ENCODE measurements around the gene AUTS2.

- TF ChIP-seq CTCF (tag by site-specific recombination; IDR thresholded peaks at IDR 0.05) = no peak
- TF ChIP-seq ZNF704 (tag by site-specific recombination; IDR thresholded peaks at IDR 0.05) = no peak
- no peak for TF ChIP-seq KLF16 (tag by site-specific recombination; IDR thresholded peaks at IDR 0.05)
Observed at GRCh38 chr7:69871213-69871885, 273.1 kb downstream of the AUTS2 start.
